HG03378 (cell line): Measurements from ENCODE around the gene NCOA3.
A peak's percentile ranks its signal among the peaks of the same experiment; 100 is the strongest.
"Not testable (repeated sequence)": the region's sequence is repeated elsewhere in the genome, so short reads cannot be mapped to it uniquely, and the experiment has no call there.

Source experiments
- ATAC-seq: cut with Tn5 transposase; IDR thresholded peaks from one replicate; pipeline ENCODE4 v1.9.1; 2021; ENCODE audit warnings: mild to moderate bottlenecking, moderate library complexity; ENCODE audit not compliant: unreplicated experiment

The NCOA3 gene

DNA sequence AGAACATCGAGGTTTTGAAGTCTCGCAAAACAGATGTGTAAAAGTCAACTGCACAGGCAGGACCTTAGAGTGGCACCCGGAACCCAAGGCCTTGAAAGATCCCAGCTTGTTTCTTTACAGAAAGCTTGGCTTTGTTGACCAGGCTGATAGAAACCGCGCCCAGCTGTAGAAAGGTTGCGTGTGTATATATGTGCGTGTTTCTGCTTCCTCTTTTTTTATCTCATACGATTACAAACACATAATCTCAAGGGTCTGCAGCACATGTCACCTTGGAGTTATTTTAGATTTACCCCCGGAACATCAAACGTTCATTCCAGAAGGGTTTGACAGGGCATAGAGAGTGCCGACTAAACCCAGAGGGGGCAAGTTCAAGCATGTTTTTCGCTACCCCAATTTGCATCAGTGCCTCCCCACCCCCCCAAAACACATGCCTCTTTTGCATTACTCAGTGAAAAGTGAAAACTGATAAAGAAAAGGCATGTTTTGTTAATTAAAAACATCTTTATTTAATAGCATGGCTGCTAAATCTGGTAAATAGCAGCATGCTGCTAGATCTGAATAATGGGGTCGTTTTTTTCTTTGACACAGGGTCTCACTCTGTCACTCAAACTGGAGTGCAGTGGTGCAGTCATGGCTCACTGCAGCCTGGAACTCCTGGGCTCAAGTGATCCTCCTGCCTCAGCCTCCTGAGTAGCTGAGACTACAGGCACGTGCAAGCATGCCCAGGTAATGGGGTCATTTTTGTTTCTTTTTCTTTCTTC, 33.2 kb upstream of the NCOA3 start:
- ATAC-seq, result peak; percentile 56

DNA sequence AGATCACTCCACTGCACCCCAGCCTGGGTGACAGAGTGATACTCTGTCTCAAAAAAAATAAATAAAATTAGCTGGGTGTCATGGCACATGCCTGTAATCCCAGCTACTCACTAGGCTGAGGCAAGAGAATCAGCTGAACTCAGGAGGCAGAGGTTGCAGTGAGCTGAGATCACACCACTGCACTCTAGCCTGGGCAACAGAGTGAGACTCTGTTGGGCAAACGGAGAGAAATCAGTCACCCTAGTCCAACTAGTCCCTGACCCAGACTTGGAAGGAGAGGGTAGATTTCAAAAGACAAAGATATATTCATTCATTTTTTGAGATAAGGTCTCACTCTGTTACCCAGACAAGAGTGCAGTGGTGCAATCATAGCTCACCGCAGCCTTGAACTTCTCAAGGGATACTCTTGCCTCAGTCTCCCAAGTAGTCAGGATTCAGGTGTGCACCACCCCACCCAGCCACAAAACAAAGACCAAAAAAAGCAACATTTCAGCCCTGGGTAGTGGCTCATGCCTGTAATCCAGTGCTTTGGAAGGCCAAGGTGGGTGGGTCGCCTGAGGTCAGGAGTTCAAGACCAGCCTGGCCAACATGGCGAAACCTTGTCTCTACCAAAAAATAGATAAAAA, 26.2 kb upstream of the NCOA3 start:
- ATAC-seq, result no peak

- ATAC-seq, result no peak
Measured at GRCh38 chr20:47476452-47476851, 25.2 kb upstream of the NCOA3 start.

DNA sequence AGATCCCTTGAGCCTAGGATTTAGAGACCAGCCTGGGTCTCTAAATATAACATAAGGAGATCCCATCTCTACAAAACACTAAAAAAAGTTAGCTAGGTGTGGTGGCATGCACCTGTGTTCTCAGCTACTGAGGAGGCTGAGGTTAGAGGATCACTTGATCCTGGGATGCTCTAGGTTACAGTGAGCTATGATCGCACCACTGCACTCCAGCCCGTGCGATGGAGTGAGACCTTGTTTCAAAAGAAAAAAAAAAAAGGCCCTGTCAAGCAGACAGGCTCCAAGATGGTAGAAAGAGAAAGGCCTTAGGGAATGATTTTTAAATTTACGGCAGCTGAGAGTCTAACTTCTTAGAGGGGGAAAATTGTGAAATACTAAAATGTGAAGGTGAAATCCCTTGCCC, 22.6 kb upstream of the NCOA3 start:
- ATAC-seq, result no peak

GRCh38 chr20:47479506-47479905, 22.2 kb upstream of the NCOA3 start:
- no peak for ATAC-seq

DNA sequence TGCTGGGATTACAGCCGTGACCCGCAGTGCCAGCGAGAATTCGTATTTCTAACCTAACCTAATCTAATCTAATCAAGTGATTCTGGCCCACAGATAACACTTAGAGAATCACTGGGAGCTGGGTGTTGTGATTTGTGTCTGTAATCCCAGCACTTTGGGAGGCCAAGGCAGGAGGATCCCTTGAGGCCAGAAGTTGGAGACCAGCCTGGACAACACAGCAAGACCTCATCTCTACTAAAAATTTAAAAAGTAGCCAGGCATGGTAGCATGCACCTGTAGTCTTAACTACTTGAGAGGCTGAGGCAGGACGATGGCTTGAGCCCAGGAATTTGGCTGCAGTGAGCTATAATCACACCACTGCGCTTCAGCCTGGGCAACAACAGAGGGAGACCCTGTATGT, 21.4 kb upstream of the NCOA3 start:
- ATAC-seq, result no peak

DNA sequence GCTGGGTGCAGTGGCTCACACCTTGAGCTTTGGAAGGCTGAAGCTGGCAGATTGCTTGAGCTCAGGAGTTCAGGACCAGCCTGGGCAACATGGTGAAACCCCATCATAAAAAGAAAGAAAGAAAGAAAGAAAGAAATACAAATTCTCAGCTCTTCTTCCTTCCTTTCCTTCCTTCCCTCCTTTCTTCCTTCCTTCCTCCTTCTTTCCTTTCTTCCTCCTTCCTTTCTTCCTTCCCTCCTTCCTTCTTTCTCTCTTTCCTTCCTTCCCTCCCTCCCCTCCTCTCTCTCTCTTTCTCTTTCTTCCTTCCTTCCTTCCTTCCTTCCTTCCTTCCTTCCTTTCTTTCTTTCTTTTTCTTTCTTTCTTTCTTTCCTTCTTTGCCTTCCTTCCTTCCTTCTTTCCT, 21.0 kb upstream of the NCOA3 start:
- ATAC-seq, result no peak

GRCh38 chr20:47481330-47482216, 20.1 kb upstream of the NCOA3 start:
- ATAC-seq, result no peak

GRCh38 chr20:47482705-47483104, 19.0 kb upstream of the NCOA3 start:
- ATAC-seq, result no peak

GRCh38 chr20:47484303-47484702, 17.4 kb upstream of the NCOA3 start:
- ATAC-seq, result no peak

- ATAC-seq, result peak; percentile 70
Measured at GRCh38 chr20:47487175-47487917, 14.3 kb upstream of the NCOA3 start.

- no peak for ATAC-seq
Measured at GRCh38 chr20:47489448-47489872, 12.2 kb upstream of the NCOA3 start.

DNA sequence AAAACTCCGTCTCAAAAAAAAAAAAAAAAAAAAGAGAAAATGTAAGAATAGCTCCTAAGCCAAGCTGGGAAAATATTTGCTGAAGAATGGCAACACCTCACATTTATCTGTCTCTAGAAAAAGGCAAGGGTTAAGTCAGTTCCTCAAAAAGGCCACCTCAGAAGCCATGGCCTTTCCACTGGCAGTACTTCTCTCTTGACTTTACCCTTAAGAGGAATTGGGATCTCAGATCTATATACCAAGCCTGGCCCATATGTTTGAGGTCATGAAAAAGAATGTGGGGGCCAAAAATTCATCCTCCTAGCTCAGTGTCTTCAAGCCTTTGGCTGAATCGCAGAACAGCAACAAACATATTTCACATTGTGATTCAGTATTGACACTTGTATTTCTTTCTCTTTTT, 10.9 kb upstream of the NCOA3 start:
- ATAC-seq, result no peak

- no peak for ATAC-seq
Measured at GRCh38 chr20:47492284-47492683, 9.4 kb upstream of the NCOA3 start.

DNA sequence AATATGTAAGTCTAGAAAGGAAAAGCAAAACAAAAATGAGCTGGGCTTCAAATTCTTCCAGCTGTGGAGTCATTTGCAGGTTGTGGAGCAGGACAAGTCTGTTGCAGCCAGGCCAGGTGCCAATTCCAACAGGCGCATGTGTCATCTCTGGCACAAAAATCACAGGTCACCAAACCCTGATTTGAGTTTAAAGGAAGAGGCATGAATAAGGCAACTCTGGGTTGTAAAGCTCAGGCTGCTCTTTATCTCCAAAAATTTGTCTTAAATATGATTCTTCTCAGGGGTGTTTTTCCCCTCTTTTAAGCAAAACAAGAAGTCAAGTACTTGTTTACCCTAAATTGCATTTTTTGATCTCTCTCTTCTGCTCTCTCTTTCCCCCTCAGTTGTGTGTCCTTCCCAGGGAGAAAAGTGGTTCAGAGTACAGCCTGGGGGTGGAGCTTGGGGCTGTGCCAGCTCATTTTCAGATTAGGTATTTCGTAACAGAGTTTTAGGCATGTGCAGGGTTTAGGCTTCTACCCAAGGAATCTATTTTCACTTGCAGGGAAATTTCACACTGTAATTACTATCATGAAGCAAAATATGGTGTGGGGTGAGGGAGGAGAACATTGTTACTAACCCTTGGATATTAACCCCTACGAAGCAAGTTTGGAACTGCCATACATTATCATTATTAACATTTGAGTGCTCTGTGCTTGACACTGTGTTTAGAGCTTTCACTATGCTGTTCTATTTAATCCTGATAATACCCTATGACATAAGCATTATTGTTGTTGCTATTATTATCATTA, 8.3 kb upstream of the NCOA3 start:
- no peak for ATAC-seq

DNA sequence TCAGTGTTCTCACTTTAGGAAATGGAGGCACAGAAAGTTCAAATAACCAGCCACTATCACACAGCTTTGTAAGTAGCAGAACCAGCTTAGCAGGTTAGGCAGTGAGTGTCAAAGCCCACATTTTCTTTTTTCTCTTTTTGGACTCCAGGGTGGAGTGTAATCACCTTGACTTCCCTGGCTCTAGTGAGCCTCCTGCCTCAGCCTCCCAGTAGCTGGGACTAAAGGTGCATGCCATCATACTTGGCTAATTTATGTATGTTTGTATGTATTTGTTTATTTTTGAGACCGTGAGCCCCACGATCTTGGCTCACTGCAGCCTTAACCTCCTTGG, 7.8 kb upstream of the NCOA3 start:
- ATAC-seq, result no peak

GRCh38 chr20:47494606-47495005, 7.1 kb upstream of the NCOA3 start:
- not testable (repeated sequence) for ATAC-seq

- ATAC-seq, result no peak
Measured at GRCh38 chr20:47496118-47496517, 5.6 kb upstream of the NCOA3 start.

GRCh38 chr20:47498606-47499005, 3.1 kb upstream of the NCOA3 start:
- ATAC-seq, result no peak

GRCh38 chr20:47499053-47499452, 2.6 kb upstream of the NCOA3 start:
- no peak for ATAC-seq
